H1 (cell line): ENCODE results near the gene MTCH1. TPM values are rescaled to one million over a fixed set of nuclear protein-coding genes. Genes with fewer than 3 reads are reported as not detected.

ENCODE experiments used
- CBX8 ChIP-seq: fragments of 300-800, 300-1000 bp; sonication (generic); IDR thresholded peaks from 2 replicates; pipeline ENCODE4 v1.7.1; 2016; ENCODE audit warnings: low read depth, low read length, borderline replicate concordance
- EGR1 ChIP-seq: IDR thresholded peaks from 2 replicates; pipeline ENCODE4 v1.6.1; 2011; ENCODE audit warnings: low read depth, low read length, borderline replicate concordance
- EZH2 ChIP-seq: fragments of 200-600 bp; sonication (generic); IDR thresholded peaks from 2 replicates; pipeline ENCODE4 v1.7.1; 2012; ENCODE audit warnings: low read depth, mild to moderate bottlenecking, moderate library complexity, low read length, inconsistent platforms; ENCODE audit not compliant: severe bottlenecking
- HDAC6 ChIP-seq: IDR thresholded peaks from one replicate; pipeline ENCODE4 v1.7.1; 2012; ENCODE audit warnings: low read depth, mild to moderate bottlenecking, inconsistent platforms, low read length, moderate library complexity
- NANOG ChIP-seq: IDR thresholded peaks from 2 replicates; pipeline ENCODE4 v1.6.1; 2011; ENCODE audit warnings: low read length, low read depth, mild to moderate bottlenecking, inconsistent platforms; ENCODE audit not compliant: insufficient read depth, poor library complexity, severe bottlenecking
- RFX5 ChIP-seq: IDR thresholded peaks from 2 replicates; pipeline ENCODE4 v1.6.1; 2011; ENCODE audit warnings: low read depth, low read length, improper control_type of control experiment, borderline replicate concordance
- RXRA ChIP-seq: IDR thresholded peaks from 2 replicates; pipeline ENCODE4 v1.6.1; 2011; ENCODE audit warnings: low read depth, mild to moderate bottlenecking, low read length, moderate library complexity; ENCODE audit not compliant: insufficient read depth
- ZNF274 ChIP-seq: IDR thresholded peaks from 2 replicates; pipeline ENCODE4 v1.7.0; 2012; ENCODE audit warnings: low read length, borderline replicate concordance; ENCODE audit errors: extremely low read depth
- polyA plus RNA-seq, 7 experiments: library from polyadenylated mRNA; depleted of rRNA in 3 of 7; stranded (reverse) in 5 of 7; unstranded in 2 of 7; fragments of >200 nt in 5 of 7; fragments of 200-250 nt in 2 of 7; gene quantifications; 1 replicate in 5 of 7; 2 replicates in 1 of 7; 4 replicates in 1 of 7; pipeline versions ENCODE4 v1.2.1 to v1.2.3, GENCODE V29; 2011 to 2013; ENCODE audit warnings: missing spikeins in 2 of 7, mixed read lengths in 2 of 7
- total RNA-seq: library from RNA; stranded (reverse); fragmentation: NEBNext Ultra II Directional; extraction: Animal tissue kit (Norgen Biotek cat#: 25700); gene quantifications from 2 replicates; pipeline ENCODE4 v1.2.1, GENCODE V29; 2021
- TF ChIP-seq, protein P1 (sequence below): fragments of 300-600 bp; sonication (generic); IDR thresholded peaks from 2 replicates; pipeline ENCODE4 v1.7.1; 2012; ENCODE audit warnings: low read length, moderate library complexity, mild to moderate bottlenecking, inconsistent platforms; ENCODE audit not compliant: insufficient replicate concordance

The MTCH1 gene
- total and polyA plus RNA-seq, 2 of the 8 experiments (the other 6 are each of a cell fraction or from before 2014, with no cell fraction given) = 169 to 214 TPM

DNA sequence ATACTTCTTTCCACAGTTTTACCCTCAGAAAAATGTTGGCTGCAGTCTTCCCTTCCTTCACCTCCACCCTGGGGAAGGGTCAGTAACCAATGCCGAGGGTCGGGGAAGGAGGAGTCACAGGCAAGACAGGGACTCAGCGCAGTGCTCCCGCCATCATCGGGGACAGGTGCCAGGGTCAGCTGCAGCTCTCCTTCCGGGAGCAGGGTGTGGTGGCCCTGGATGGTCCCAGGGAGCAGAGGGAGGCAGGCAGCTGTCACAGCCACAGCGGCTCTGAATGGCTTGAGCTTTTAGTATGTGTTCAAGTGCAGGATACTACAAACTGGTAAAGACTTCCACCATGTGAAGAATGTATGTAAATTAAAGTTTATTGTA lies 57.5 kb downstream of the MTCH1 start (continued):
- TF ChIP-seq, protein P1, sequence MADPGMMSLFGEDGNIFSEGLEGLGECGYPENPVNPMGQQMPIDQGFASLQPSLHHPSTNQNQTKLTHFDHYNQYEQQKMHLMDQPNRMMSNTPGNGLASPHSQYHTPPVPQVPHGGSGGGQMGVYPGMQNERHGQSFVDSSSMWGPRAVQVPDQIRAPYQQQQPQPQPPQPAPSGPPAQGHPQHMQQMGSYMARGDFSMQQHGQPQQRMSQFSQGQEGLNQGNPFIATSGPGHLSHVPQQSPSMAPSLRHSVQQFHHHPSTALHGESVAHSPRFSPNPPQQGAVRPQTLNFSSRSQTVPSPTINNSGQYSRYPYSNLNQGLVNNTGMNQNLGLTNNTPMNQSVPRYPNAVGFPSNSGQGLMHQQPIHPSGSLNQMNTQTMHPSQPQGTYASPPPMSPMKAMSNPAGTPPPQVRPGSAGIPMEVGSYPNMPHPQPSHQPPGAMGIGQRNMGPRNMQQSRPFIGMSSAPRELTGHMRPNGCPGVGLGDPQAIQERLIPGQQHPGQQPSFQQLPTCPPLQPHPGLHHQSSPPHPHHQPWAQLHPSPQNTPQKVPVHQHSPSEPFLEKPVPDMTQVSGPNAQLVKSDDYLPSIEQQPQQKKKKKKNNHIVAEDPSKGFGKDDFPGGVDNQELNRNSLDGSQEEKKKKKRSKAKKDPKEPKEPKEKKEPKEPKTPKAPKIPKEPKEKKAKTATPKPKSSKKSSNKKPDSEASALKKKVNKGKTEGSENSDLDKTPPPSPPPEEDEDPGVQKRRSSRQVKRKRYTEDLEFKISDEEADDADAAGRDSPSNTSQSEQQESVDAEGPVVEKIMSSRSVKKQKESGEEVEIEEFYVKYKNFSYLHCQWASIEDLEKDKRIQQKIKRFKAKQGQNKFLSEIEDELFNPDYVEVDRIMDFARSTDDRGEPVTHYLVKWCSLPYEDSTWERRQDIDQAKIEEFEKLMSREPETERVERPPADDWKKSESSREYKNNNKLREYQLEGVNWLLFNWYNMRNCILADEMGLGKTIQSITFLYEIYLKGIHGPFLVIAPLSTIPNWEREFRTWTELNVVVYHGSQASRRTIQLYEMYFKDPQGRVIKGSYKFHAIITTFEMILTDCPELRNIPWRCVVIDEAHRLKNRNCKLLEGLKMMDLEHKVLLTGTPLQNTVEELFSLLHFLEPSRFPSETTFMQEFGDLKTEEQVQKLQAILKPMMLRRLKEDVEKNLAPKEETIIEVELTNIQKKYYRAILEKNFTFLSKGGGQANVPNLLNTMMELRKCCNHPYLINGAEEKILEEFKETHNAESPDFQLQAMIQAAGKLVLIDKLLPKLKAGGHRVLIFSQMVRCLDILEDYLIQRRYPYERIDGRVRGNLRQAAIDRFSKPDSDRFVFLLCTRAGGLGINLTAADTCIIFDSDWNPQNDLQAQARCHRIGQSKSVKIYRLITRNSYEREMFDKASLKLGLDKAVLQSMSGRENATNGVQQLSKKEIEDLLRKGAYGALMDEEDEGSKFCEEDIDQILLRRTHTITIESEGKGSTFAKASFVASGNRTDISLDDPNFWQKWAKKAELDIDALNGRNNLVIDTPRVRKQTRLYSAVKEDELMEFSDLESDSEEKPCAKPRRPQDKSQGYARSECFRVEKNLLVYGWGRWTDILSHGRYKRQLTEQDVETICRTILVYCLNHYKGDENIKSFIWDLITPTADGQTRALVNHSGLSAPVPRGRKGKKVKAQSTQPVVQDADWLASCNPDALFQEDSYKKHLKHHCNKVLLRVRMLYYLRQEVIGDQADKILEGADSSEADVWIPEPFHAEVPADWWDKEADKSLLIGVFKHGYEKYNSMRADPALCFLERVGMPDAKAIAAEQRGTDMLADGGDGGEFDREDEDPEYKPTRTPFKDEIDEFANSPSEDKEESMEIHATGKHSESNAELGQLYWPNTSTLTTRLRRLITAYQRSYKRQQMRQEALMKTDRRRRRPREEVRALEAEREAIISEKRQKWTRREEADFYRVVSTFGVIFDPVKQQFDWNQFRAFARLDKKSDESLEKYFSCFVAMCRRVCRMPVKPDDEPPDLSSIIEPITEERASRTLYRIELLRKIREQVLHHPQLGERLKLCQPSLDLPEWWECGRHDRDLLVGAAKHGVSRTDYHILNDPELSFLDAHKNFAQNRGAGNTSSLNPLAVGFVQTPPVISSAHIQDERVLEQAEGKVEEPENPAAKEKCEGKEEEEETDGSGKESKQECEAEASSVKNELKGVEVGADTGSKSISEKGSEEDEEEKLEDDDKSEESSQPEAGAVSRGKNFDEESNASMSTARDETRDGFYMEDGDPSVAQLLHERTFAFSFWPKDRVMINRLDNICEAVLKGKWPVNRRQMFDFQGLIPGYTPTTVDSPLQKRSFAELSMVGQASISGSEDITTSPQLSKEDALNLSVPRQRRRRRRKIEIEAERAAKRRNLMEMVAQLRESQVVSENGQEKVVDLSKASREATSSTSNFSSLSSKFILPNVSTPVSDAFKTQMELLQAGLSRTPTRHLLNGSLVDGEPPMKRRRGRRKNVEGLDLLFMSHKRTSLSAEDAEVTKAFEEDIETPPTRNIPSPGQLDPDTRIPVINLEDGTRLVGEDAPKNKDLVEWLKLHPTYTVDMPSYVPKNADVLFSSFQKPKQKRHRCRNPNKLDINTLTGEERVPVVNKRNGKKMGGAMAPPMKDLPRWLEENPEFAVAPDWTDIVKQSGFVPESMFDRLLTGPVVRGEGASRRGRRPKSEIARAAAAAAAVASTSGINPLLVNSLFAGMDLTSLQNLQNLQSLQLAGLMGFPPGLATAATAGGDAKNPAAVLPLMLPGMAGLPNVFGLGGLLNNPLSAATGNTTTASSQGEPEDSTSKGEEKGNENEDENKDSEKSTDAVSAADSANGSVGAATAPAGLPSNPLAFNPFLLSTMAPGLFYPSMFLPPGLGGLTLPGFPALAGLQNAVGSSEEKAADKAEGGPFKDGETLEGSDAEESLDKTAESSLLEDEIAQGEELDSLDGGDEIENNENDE = no peak
- no peak for TF ChIP-seq RFX5
- TF ChIP-seq ZNF274 = no peak
- TF ChIP-seq NANOG = no peak
- no peak for TF ChIP-seq CBX8
- TF ChIP-seq EGR1 = no peak
- no peak for TF ChIP-seq EZH2
- no peak for TF ChIP-seq HDAC6
- TF ChIP-seq RXRA = no peak
